Measurements from ENCODE around the gene LYPLA2. TPM values are rescaled to one million over a fixed set of nuclear protein-coding genes. Genes with fewer than 3 reads are reported as not detected.
A peak's percentile ranks its signal among the peaks of the same experiment; 100 is the strongest.
"Not testable (repeated sequence)": the region's sequence is repeated elsewhere in the genome, so short reads cannot be mapped to it uniquely, and the experiment has no call there.

LYPLA2 gene
- total RNA-seq, 1 experiment from 2014 or later = 78.0 TPM

GRCh38 chr1:23779826-23780371 is 11.0 kb upstream of the LYPLA2 start:
- CTCF ChIA-PET = interaction anchor here (0.7 to 2.9 kb wide), 4 partner anchors 10 to 137 kb away, joined by 4 to 9 read pairs (median 6); partner anchors contain the start of gene LYPLA2
- H3K79me2 ChIP-seq (ENCODE audit: insufficient read depth, low read length) = peaks cover 82% of the 10 kb centered on the region
- DNase-seq (ENCODE audit: low read depth, low spot score) (no peak), ATAC-seq (no peak)
- POLR2A ChIA-PET = interaction anchor here (1.0 to 3.5 kb wide), 4 partner anchors 9 to 45 kb away, joined by 3 to 30 read pairs (median 4); partner anchors contain the start of genes HMGCL and LYPLA2
- no peaks in the 10 kb centered on the region for H3K27me3 ChIP-seq (ENCODE audit: insufficient read depth, low read length)
- H3K36me3 ChIP-seq (ENCODE audit: control insufficient read depth in 1 of 2, insufficient read depth in 2 of 2, low read length in 2 of 2) = peaks cover 17 to 21% of the 10 kb centered on the region in 2 experiments; a peak in 3 of 4 replicates
- peak overlapping the region; percentile 98 to 99 for H3K4me3 ChIP-seq (replicated peaks in 1 of 2; ENCODE audit: low read depth in 1 of 2, low read length in 2 of 2)
- no TSS peak for BruUV-seq (replicated peaks)
- no peak overlapping the region for H2AFZ ChIP-seq (ENCODE audit: low read depth, low read length, poor library complexity, severe bottlenecking)
- H3K27ac ChIP-seq (ENCODE audit: low read depth, low read length) = peak overlapping the region; percentile 39; the same call in 1 of the 2 replicates
- peak overlapping the region; percentile 84 for H3K4me2 ChIP-seq (ENCODE audit: low read length)
- H3K4me1 ChIP-seq (ENCODE audit: control insufficient read depth in 1 of 2, insufficient read depth in 2 of 2, low read length in 2 of 2) = peaks cover 18 to 21% of the 10 kb centered on the region in 2 experiments
- intact Hi-C loops (cut with micrococcal nuclease) = no loop called here
- no peak for TF ChIP-seq EGR1 (IDR thresholded peaks at IDR 0.05; ENCODE audit: low read depth)
- no peak for TF ChIP-seq ATF3 (IDR thresholded peaks at IDR 0.05)
- peak; percentile 39; the same call in 1 of the 2 replicates for TF ChIP-seq JUND (IDR thresholded peaks at IDR 0.05)
- peak; percentile 44; the same call in 1 of the 2 replicates for TF ChIP-seq SP1 (IDR thresholded peaks at IDR 0.05; ENCODE audit: low read depth)
- TF ChIP-seq CTCF (IDR thresholded peaks at IDR 0.05 in 2 of 3, conservative IDR thresholded peaks at IDR 0.05 in 1 of 3; ENCODE audit: borderline replicate concordance in 1 of 3, insufficient read depth in 1 of 3, low read depth in 2 of 3, low read length in 2 of 3) = no peak
- TF ChIP-seq EZH2 (IDR thresholded peaks at IDR 0.05) = no peak
- no peak for TF ChIP-seq ZFX (IDR thresholded peaks at IDR 0.05)
- TF ChIP-seq SIN3A (IDR thresholded peaks at IDR 0.05; ENCODE audit: low read depth) = peak; percentile 56; the same call in 1 of the 2 replicates
- no peak for TF ChIP-seq POLR2AphosphoS5 (IDR thresholded peaks at IDR 0.05; ENCODE audit: low read depth, low read length)
- TF ChIP-seq POLR2A (IDR thresholded peaks at IDR 0.05; ENCODE audit: borderline replicate concordance, extremely low read depth, insufficient read depth, insufficient read length) = no peak
- TF ChIP-seq YY1 (IDR thresholded peaks at IDR 0.05; ENCODE audit: extremely low read depth, insufficient replicate concordance, low read depth, low read length) = no peak
- TF ChIP-seq RAD21 (IDR thresholded peaks at IDR 0.05; ENCODE audit: low read depth) = no peak
- TF ChIP-seq TCF7L2 (IDR thresholded peaks at IDR 0.05; ENCODE audit: borderline replicate concordance, extremely low read depth, insufficient read depth, insufficient read length) = peak; percentile 31
- peak; percentile 73 for TF ChIP-seq FOSL1 (IDR thresholded peaks at IDR 0.05; ENCODE audit: low read depth)
- peak; percentile 64 for TF ChIP-seq CEBPB (IDR thresholded peaks at IDR 0.05; ENCODE audit: low read depth)
- 0 out of 2 replicates have a peak, but pooled peaks have one; percentile 1 for TF ChIP-seq MAX (IDR thresholded peaks at IDR 0.05)
- no peak for TF ChIP-seq CBX3 (IDR thresholded peaks at IDR 0.05; ENCODE audit: low read depth)
- RAD21 ChIA-PET (ENCODE audit: low non-redundant PET in 1 of 2, low total read pairs in 2 of 2, uncharacterized antibody in 2 of 2, unreplicated experiment in 2 of 2) = no interaction called here
- no peaks in the 10 kb centered on the region for H3K9me2 ChIP-seq (ENCODE audit: insufficient read depth)
- H4K20me1 ChIP-seq (ENCODE audit: insufficient read depth) = peaks cover 11% of the 10 kb centered on the region; the same call in 1 of the 2 replicates
- no peaks in the 10 kb centered on the region for H3K9me3 ChIP-seq (ENCODE audit: control insufficient read depth in 1 of 2, insufficient read depth in 1 of 2, low read depth in 1 of 2, low read length in 2 of 2)
- peak overlapping the region; percentile 90; the same call in 1 of the 2 replicates for H3K9ac ChIP-seq (ENCODE audit: low read length)

GRCh38 chr1:23783141-23783540 is 7.8 kb upstream of the LYPLA2 start:
- Histone ChIP-seq H4K20me1 (ENCODE audit: insufficient read depth) (peaks cover 11% of the 10 kb centered on the region; the same call in 1 of the 2 replicates), H3K79me2 (ENCODE audit: insufficient read depth, low read length) (peaks cover 71% of the 10 kb centered on the region), H3K4me1 (ENCODE audit: control insufficient read depth in 1 of 2, insufficient read depth in 2 of 2, low read length in 2 of 2) (peaks cover 14 to 21% of the 10 kb centered on the region in 2 experiments), H3K36me3 (ENCODE audit: control insufficient read depth in 1 of 2, insufficient read depth in 2 of 2, low read length in 2 of 2) (peaks cover 31 to 41% of the 10 kb centered on the region in 2 experiments; a peak in 3 of 4 replicates)
- ATAC-seq; DNase-seq (ENCODE audit: low read depth, low spot score); H3K27me3 ChIP-seq (ENCODE audit: insufficient read depth, low read length); H3K9me3 ChIP-seq (ENCODE audit: control insufficient read depth in 1 of 2, insufficient read depth in 1 of 2, low read depth in 1 of 2, low read length in 2 of 2); H3K4me3 ChIP-seq (replicated peaks in 1 of 2; ENCODE audit: low read depth in 1 of 2, low read length in 2 of 2); H2AFZ ChIP-seq (ENCODE audit: low read depth, low read length, poor library complexity, severe bottlenecking); H3K27ac ChIP-seq (ENCODE audit: low read depth, low read length); H3K9me2 ChIP-seq (ENCODE audit: insufficient read depth); POLR2A ChIA-PET; CTCF ChIA-PET; intact Hi-C loops (cut with micrococcal nuclease); RAD21 ChIA-PET (ENCODE audit: low non-redundant PET in 1 of 2, low total read pairs in 2 of 2, uncharacterized antibody in 2 of 2, unreplicated experiment in 2 of 2); BruUV-seq (replicated peaks); H3K9ac ChIP-seq (ENCODE audit: low read length); H3K4me2 ChIP-seq (ENCODE audit: low read length): not testable (repeated sequence)
